ENCODE data around the gene TTLL13. TPM values are rescaled to one million over a fixed set of nuclear protein-coding genes. Genes with fewer than 3 reads are reported as not detected.

The TTLL13 gene
- total RNA-seq, 4 donors from 2014 or later = 0.27 TPM; not detected in 3

GRCh38 chr15:90230610-90231009 lies 18.7 kb upstream of the TTLL13 start:
- 84% methylated on average over 8 of the region's 8 CpGs; no CpG with 5 or more reads in 1 of the 2 donors for WGBS, 2 donors (ENCODE audit: low coverage in 1 of 2)
- H3K4me3 ChIP-seq = peak overlapping the region in 1 of 4 donors; percentile 67
- intact Hi-C loops (cut with DNase I; ENCODE audit: low total_unique reads) = no loop called here

GRCh38 chr15:90231028-90232017 lies 18.0 kb upstream of the TTLL13 start:
- H3K27me3 ChIP-seq = no peaks in the 10 kb centered on the region
- in situ Hi-C loops (cut with MboI; ENCODE audit: low pct_ligation_motif_present in 1 of 4, low pct_unique_long_range_greater_than_20kb in 1 of 4, low sequenced_read_pairs in 3 of 4) = no loop called here
- no peaks in the 10 kb centered on the region for H3K9me3 ChIP-seq
- WGBS, 2 donors (ENCODE audit: low coverage in 1 of 2) = 18 to 47% methylated on average over 4 to 25 of the region's 27 CpGs
- peak overlapping the region; percentile 90 to 99 (median 96) for H3K27ac ChIP-seq
- H3K36me3 ChIP-seq = peaks cover 0 to 23% (median 3%) of the 10 kb centered on the region in 4 donors
- TF ChIP-seq POLR2A (IDR thresholded peaks at IDR 0.05) = peak; percentile 17
- TF ChIP-seq CTCF (IDR thresholded peaks at IDR 0.05) = no peak
- TF ChIP-seq EP300 (IDR thresholded peaks at IDR 0.05; ENCODE audit: low read depth) = no peak
- peak in 2 of 3 donors; percentile 5 to 16 for TF ChIP-seq POLR2AphosphoS5 (IDR thresholded peaks at IDR 0.05)
- peak; percentile 54 for DNase-seq
- H3K4me1 ChIP-seq = peaks cover 28 to 53% (median 43%) of the 10 kb centered on the region in 4 donors
- intact Hi-C loops (cut with DNase I; ENCODE audit: low total_unique reads) = loop anchor here (2.0 kb wide), 1 partner anchor 131 kb away; no protein-coding TSS in a partner anchor
- H3K4me3 ChIP-seq = peak overlapping the region in 1 of 4 donors; percentile 67

More at GRCh38 chr15:90230610-90231009, 18.7 kb upstream of the TTLL13 start:
- Histone ChIP-seq H3K27me3 (no peaks in the 10 kb centered on the region), H3K9me3 (no peaks in the 10 kb centered on the region), H3K4me1 (peaks cover 28 to 53% (median 43%) of the 10 kb centered on the region in 4 donors), H3K36me3 (peaks cover 0 to 28% (median 4%) of the 10 kb centered on the region in 4 donors), H3K27ac (peak overlapping the region; percentile 90 to 99 (median 96))
- no peak for TF ChIP-seq CTCF (IDR thresholded peaks at IDR 0.05)
- peak in 1 of 3 donors; percentile 2 for TF ChIP-seq POLR2AphosphoS5 (IDR thresholded peaks at IDR 0.05)
- no peak for DNase-seq
- in situ Hi-C loops (cut with MboI; ENCODE audit: low pct_ligation_motif_present in 1 of 4, low pct_unique_long_range_greater_than_20kb in 1 of 4, low sequenced_read_pairs in 3 of 4) = no loop called here

GRCh38 chr15:90232196-90232595 lies 17.2 kb upstream of the TTLL13 start:
- H3K4me1 ChIP-seq = peaks cover 28 to 53% (median 43%) of the 10 kb centered on the region in 4 donors
- peak overlapping the region in 3 of 4 donors; percentile 67 to 92 (median 75) for H3K4me3 ChIP-seq
- intact Hi-C loops (cut with DNase I; ENCODE audit: low total_unique reads) (loop anchor here (2.0 kb wide), 1 partner anchor 131 kb away; no protein-coding TSS in a partner anchor), in situ Hi-C loops (cut with MboI; ENCODE audit: low pct_ligation_motif_present in 1 of 4, low pct_unique_long_range_greater_than_20kb in 1 of 4, low sequenced_read_pairs in 3 of 4) (no loop called here)
- no peaks in the 10 kb centered on the region for H3K9me3 ChIP-seq
- 77% methylated on average over 13 of the region's 13 CpGs; no CpG with 5 or more reads in 1 of the 2 donors for WGBS, 2 donors (ENCODE audit: low coverage in 1 of 2)
- no peaks in the 10 kb centered on the region for H3K27me3 ChIP-seq
- peak overlapping the region; percentile 90 to 99 (median 96) for H3K27ac ChIP-seq
- no peak for TF ChIP-seq EP300 (IDR thresholded peaks at IDR 0.05; ENCODE audit: low read depth)
- no peak for TF ChIP-seq CTCF (IDR thresholded peaks at IDR 0.05)
- TF ChIP-seq POLR2AphosphoS5 (IDR thresholded peaks at IDR 0.05) = peak in 1 of 3 donors; percentile 16
- no peak for TF ChIP-seq POLR2A (IDR thresholded peaks at IDR 0.05)
- H3K36me3 ChIP-seq = peaks cover 0 to 18% (median 3%) of the 10 kb centered on the region in 4 donors
- no peak for DNase-seq

GRCh38 chr15:90232941-90233386 lies 16.4 kb upstream of the TTLL13 start:
- Histone ChIP-seq H3K4me1 (peaks cover 28 to 53% (median 43%) of the 10 kb centered on the region in 4 donors), H3K27me3 (no peaks in the 10 kb centered on the region), H3K9me3 (no peaks in the 10 kb centered on the region), H3K4me3 (peak overlapping the region; percentile 62 to 92 (median 71)), H3K27ac (peak overlapping the region; percentile 90 to 99 (median 96)), H3K36me3 (peaks cover 0 to 14% (median 5%) of the 10 kb centered on the region in 4 donors)
- 5% methylated on average over 3 to 9 of the region's 9 CpGs for WGBS, 2 donors (ENCODE audit: low coverage in 1 of 2)
- no peak for DNase-seq
- TF ChIP-seq EP300 (IDR thresholded peaks at IDR 0.05; ENCODE audit: low read depth) = no peak
- no peak for TF ChIP-seq POLR2AphosphoS5 (IDR thresholded peaks at IDR 0.05)
- peak in 3 of 5 experiments; percentile 38 to 88 (median 58) for TF ChIP-seq CTCF (IDR thresholded peaks at IDR 0.05)
- no peak for TF ChIP-seq POLR2A (IDR thresholded peaks at IDR 0.05)
- in situ Hi-C loops (cut with MboI; ENCODE audit: low pct_ligation_motif_present in 1 of 4, low pct_unique_long_range_greater_than_20kb in 1 of 4, low sequenced_read_pairs in 3 of 4) = no loop called here
- intact Hi-C loops (cut with DNase I; ENCODE audit: low total_unique reads) = loop anchor here (2.0 kb wide), 1 partner anchor 132 kb away; no protein-coding TSS in a partner anchor
